Coronary artery (tissue), 2 donors: Measurements from ENCODE around the gene LRFN2.

Experiments
- DNase-seq: peaks from one replicate; pipeline ENCODE4 v3.0.0-alpha.2; 2017; ENCODE audit warnings: low spot score
- H3K27ac ChIP-seq, 2 donors: fragments of 200-600 bp; sonication (generic); one replicate each; pipeline ENCODE4 v1.5.1; 2016 to 2019
- H3K4me3 ChIP-seq: fragments of 200-600 bp; sonication (generic); 2 replicates; pipeline ENCODE4 v1.5.1; 2016; ENCODE audit warnings: mild to moderate bottlenecking, moderate library complexity
- TF ChIP-seq, protein P1 (sequence below): fragments of 200-600 bp; sonication (generic); IDR thresholded peaks from one replicate; pipeline ENCODE4 v1.5.1; 2019; ENCODE audit warnings: antibody characterized with exemption

Gene LRFN2

DNA sequence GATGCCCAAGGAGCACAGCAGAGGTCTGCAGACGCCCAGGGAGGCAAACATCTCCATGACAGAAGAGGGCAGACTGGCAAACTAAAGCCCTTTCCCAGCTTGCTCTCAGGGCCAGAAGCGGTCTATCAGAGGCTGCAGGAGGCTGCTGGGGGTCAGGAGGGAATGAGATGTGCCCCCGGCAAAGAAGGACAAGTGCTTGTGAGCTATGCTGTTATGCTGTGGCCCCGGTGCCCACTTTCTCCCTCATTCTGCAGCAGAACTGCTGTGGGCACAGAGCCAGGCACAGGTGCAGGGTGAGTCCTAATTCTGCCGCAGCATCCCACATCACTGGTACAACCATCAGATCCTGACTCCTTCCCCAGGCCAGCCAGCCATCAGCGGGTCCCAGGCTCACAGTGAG, 46.4 kb downstream of the LRFN2 start:
- no peak for DNase-seq
- TF ChIP-seq, protein P1, sequence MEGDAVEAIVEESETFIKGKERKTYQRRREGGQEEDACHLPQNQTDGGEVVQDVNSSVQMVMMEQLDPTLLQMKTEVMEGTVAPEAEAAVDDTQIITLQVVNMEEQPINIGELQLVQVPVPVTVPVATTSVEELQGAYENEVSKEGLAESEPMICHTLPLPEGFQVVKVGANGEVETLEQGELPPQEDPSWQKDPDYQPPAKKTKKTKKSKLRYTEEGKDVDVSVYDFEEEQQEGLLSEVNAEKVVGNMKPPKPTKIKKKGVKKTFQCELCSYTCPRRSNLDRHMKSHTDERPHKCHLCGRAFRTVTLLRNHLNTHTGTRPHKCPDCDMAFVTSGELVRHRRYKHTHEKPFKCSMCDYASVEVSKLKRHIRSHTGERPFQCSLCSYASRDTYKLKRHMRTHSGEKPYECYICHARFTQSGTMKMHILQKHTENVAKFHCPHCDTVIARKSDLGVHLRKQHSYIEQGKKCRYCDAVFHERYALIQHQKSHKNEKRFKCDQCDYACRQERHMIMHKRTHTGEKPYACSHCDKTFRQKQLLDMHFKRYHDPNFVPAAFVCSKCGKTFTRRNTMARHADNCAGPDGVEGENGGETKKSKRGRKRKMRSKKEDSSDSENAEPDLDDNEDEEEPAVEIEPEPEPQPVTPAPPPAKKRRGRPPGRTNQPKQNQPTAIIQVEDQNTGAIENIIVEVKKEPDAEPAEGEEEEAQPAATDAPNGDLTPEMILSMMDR, result no peak
- Histone ChIP-seq H3K4me3 (no peak overlapping the region), H3K27ac (no peak overlapping the region)

DNA sequence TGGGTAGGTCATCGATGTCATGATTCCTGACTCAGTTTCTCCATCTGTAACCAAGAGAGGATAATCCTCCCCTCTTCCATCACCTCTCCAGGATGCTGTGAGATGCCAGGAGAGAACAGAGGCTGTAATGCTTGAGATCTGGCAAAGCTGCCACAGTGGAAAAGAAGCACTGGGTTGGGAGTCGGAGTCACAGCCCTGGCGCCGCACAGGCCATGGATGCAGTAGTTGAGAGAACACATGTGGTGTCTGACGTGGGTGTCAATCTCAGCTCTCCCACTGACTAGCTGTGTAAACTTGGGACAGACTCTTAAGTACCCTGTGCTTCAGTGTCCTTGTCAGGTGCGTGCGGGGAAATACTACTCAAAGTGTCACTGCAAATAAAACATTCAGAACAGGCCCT, 47.3 kb downstream of the LRFN2 start:
- Histone ChIP-seq H3K27ac (no peak overlapping the region), H3K4me3 (no peak overlapping the region)
- TF ChIP-seq, protein P1, result no peak
- no peak for DNase-seq

DNA sequence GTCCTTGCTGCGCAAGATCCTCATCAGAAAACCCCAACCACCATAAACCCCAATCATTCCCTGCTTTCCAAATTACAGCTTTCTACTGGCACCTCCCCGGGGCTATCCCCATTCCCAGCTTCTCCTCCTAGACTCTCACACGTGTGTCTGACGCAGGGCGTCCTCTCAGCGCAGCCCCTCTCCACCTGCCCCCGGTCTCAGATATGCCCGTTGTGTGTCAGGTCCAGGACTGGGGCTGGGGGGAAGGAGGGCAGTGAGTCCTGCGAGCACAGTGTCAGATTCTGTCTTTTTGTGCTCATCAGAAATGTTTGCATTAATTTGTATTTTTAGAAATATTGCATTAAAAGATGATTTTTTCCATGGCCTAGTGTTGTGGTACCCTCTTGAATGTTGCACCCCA, 48.6 kb downstream of the LRFN2 start:
- TF ChIP-seq, protein P1, result no peak
- DNase-seq, result no peak

DNA sequence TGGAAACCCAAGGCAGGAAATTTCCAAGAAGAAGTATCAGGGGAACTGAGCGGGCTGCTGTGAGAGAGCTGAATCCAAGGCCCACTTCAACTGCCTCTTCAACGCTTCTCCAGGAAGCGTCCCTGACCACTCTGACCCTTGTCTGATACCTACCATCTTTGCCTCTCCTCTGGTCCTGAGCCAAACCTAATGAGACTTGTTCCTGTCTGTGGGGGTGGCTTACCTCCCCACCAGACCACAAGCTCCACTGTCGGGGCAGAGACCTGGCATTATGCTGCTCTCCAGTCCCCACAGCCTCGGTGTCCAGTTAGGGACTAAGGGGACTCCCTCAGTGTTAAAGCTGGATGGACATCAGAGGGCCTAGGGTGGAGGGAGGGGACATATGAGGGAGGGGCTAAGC, 49.7 kb downstream of the LRFN2 start:
- Histone ChIP-seq H3K27ac (no peak overlapping the region), H3K4me3 (no peak overlapping the region)
- TF ChIP-seq, protein P1, result no peak
- no peak for DNase-seq

More for the DNA sequence above, 48.6 kb downstream of the LRFN2 start:
- no peak overlapping the region for H3K4me3 ChIP-seq
- H3K27ac ChIP-seq, result no peak overlapping the region

DNA sequence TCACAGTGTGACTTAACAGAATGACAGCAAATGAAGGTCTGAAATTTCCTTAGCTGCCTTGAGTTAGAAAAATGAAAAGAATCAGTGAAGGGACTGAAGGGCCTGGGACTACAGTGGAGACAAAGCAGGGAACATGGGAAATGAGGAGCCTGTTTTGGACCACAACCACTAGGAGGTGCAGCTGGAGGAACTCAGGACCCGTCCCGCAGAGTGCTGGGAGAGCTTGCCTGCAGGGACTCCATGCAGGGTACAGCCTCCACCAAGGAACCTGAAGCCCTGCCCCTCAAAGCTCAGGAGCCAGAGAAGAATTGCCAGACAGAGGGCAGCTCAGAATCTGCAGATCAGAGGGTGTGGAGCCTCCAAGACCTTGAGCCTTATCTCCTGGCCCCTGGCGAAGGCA, 50.7 kb downstream of the LRFN2 start:
- no peak for DNase-seq
- no peak overlapping the region for H3K27ac ChIP-seq
- no peak overlapping the region for H3K4me3 ChIP-seq
- TF ChIP-seq, protein P1, result no peak

DNA sequence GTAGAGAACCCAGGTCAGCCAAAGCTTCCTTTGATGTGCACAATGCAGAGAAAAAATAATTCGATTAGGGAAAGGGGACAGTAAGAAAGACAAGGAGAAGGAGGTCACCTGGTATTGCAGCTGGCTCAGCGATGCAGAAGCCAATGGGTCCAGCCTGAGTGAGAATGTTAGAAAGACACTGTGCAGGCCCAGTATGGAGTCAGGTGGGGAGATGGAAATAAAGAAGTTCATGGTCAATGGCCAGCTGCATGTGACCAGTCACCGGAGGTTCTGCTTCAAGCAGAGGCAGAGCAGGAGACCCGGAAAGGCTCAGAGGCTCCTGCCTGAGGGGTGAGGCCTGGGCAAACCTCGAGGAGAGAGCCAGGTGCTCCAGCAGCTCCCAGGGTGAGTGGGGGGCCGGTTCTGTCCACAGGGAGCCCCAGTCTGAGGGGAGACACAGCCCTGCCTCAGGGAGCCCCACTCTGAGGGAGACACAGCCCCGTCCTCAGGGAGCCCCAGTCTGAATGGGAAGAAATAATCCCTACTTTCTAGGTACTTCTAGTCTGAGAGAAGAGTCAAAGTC, 51.3 kb downstream of the LRFN2 start:
- DNase-seq, result no peak
- TF ChIP-seq, protein P1, result no peak

DNA sequence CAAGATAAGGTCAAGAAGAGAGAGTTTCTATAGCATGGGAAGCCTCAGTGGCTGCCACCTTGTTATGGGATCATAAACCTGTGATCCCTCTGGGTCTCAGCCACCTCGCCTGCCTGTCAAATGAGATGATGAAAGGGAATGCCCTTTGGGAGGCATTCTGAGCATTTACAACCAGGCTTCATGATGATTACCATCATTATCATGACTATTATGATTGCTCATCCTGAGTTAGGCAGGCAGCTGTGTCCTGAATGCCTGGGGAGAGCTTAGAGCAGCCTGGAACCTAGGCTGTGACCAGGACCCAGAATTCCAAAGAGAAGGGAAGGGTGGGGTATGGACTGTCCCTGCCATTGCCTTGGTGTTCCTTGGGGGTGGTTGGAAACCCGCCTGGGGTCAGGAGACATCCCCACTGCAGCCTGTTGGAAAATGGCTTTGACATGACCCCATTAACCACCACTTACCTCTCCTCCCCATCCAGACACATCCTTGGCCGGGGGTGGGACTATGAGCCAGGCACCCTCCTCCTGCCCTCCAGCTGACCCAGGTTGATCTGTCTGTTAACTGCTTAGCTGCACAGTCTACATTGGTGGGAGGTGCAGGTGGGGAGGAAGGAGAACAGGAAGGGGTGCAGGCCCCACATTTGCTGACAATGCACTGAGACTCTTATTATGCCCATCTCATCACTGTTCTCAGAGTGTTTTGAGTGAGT, 51.9 kb downstream of the LRFN2 start:
- no peak for DNase-seq
- H3K27ac ChIP-seq, result no peak overlapping the region
- no peak overlapping the region for H3K4me3 ChIP-seq
- TF ChIP-seq, protein P1, result no peak

More for the DNA sequence above, 51.3 kb downstream of the LRFN2 start:
- Histone ChIP-seq H3K27ac (no peak overlapping the region), H3K4me3 (no peak overlapping the region)
